Small intestine (tissue), 7 donors: ENCODE results near the gene GPN1. TPM values are rescaled to one million over a fixed set of nuclear protein-coding genes. Genes with fewer than 3 reads are reported as not detected.
"Not testable (repeated sequence)": the region's sequence is repeated elsewhere in the genome, so short reads cannot be mapped to it uniquely, and the experiment has no call there.

Experiments used
- DNase-seq, 2 donors: peaks; one replicate each; pipeline versions ENCODE4 v3.0.0 to v3.0.0-alpha.2; 2013
- FAIRE-seq: peaks from 2 replicates; lab custom pipeline; 2012; peaks lifted over from hg19 to GRCh38; lab: Jason Lieb, UNC
- H3K27ac ChIP-seq, 3 donors: one replicate each; pipeline ENCODE4 v1.5.1; 2013; ENCODE audit warnings: low read length in 2 of 3, mild to moderate bottlenecking in 2 of 3, control low read depth in 1 of 3, inconsistent platforms in 1 of 3, low read depth in 1 of 3, moderate library complexity in 1 of 3
- H3K27me3 ChIP-seq, 3 donors: one replicate each; pipeline ENCODE4 v1.6.1; 2013; ENCODE audit warnings: low read length in 3 of 3, inconsistent platforms in 1 of 3; ENCODE audit not compliant: control insufficient read depth in 3 of 3, insufficient read depth in 3 of 3
- H3K36me3 ChIP-seq, 3 donors: one replicate each; pipeline ENCODE4 v1.6.1; 2013; ENCODE audit warnings: low read length in 3 of 3, inconsistent platforms in 1 of 3, low read depth in 1 of 3, mild to moderate bottlenecking in 1 of 3, moderate library complexity in 1 of 3; ENCODE audit not compliant: control insufficient read depth in 3 of 3, insufficient read depth in 2 of 3
- H3K4me1 ChIP-seq, 3 donors: one replicate each; pipeline ENCODE4 v1.6.1; 2013; ENCODE audit warnings: low read length in 2 of 3, inconsistent platforms in 1 of 3, low read depth in 1 of 3, mild to moderate bottlenecking in 1 of 3, moderate library complexity in 1 of 3; ENCODE audit not compliant: control insufficient read depth in 3 of 3, insufficient read depth in 2 of 3
- H3K4me3 ChIP-seq, 3 donors: one replicate each; pipeline ENCODE4 v1.5.1; 2013; ENCODE audit warnings: low read length in 3 of 3, control low read depth in 1 of 3, inconsistent platforms in 1 of 3, low read depth in 1 of 3, mild to moderate bottlenecking in 1 of 3, moderate library complexity in 1 of 3
- H3K9me3 ChIP-seq, 2 donors: one replicate each; pipeline ENCODE4 v1.6.1; 2013; ENCODE audit warnings: low read depth in 1 of 2, low read length in 1 of 2; ENCODE audit not compliant: control insufficient read depth in 2 of 2, insufficient read depth in 1 of 2
- WGBS, 3 donors: extraction: QIAGEN DNeasy Blood & Tissue Kit; methylation state at CpG; one replicate each; pipeline ENCODE4 v1.1.7; 2013; 5-methylcytosine and 5-hydroxymethylcytosine counted together
- polyA plus RNA-seq, 4 donors: library from polyadenylated mRNA; stranded (reverse) in 3 of 4; unstranded in 1 of 4; fragments of 200-250 nt in 3 of 4; fragments of 120-200 nt in 1 of 4; gene quantifications; one replicate each; pipeline versions ENCODE4 v1.2.1 to v1.2.3, GENCODE V29; 2013
- donor health status: healthy with polysubstance abuse.
- donor health status: control.
- donor health status: control.
- donor health status: Bipolar disorder and iron deficiency.
- donor health status: healthy.

Gene GPN1
- polyA plus RNA-seq, 4 donors = 21.9 to 41.4 (median 33.5) TPM

DNA sequence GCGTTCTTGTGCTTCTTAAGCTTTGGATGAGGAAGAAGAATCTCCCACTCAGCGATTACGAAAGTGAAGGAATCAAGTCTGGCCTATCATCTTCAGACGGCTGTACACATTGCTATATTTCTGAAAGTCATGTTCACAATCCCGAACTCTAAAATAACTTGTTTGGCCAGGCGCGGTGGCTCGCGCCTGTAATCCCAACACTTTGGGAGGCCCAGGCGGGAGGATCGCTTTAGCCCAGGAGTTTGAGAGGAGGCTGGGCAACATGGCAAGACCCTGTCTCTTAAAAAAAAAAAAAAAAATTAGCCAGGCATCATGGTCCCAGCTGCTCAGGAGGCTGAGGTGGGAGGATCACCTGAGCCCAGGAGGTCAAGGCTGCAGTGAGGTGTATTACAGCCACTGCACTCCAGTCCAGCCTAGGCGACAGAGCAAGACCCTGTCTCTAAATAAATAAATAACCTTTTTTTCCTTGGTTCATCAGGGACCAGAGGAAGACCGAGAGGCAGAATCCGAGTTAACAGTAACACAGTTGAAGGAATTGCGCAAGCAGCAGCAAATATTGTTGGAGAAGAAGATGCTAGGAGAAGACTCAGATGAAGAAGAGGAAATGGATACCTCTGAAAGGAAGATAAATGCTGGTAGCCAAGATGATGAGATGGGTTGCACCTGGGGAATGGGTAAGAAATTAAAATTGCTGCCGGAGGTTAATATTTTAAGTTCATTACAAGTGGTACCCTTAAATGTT is 35.9 kb downstream of the GPN1 start:
- H3K27me3 ChIP-seq = no peaks in the 10 kb centered on the region
- 81 to 86% (median 85%) methylated on average over 16 of the region's 16 CpGs for whole genome bisulfite sequencing, 3 donors
- H3K4me3 ChIP-seq = peak overlapping the region; percentile 73 to 95 (median 91)
- DNase-seq (no peak), FAIRE-seq (no peak)
- H3K27ac ChIP-seq = no peak overlapping the region
- H3K9me3 ChIP-seq = no peaks in the 10 kb centered on the region
- H3K36me3 ChIP-seq = peaks cover 3 to 15% (median 11%) of the 10 kb centered on the region in 3 donors
- H3K4me1 ChIP-seq = peaks cover 10 to 12% (median 12%) of the 10 kb centered on the region in 3 donors

DNA sequence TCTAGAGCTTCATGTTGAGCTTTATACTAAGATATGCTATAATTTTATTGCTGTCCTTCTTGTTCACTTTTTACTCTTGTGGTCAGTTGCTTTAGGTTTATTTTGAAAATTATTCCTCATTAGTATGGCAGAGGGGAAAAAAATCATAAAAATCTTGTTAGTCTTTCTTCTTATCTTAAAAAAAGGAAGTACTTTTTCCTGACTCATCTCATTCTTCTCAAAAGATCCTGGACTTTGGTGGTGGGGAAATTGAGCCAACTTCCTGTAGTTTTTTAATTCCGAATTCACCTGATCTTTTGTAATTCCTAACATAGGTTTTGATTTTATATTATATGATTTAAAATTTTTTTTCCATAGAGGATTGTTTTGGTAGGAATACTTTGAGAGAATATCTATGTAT is 38.6 kb downstream of the GPN1 start:
- no peaks in the 10 kb centered on the region for H3K9me3 ChIP-seq
- no peak for DNase-seq
- WGBS, 3 donors = 54 to 86% (median 72%) methylated on average over 1 of the region's 1 CpG
- H3K27me3 ChIP-seq = no peaks in the 10 kb centered on the region
- H3K36me3 ChIP-seq = peaks cover 3 to 18% (median 5%) of the 10 kb centered on the region in 3 donors
- FAIRE-seq = no peak
- H3K4me1 ChIP-seq = peaks cover 7 to 10% (median 9%) of the 10 kb centered on the region in 3 donors
- no peak overlapping the region for H3K4me3 ChIP-seq
- H3K27ac ChIP-seq = no peak overlapping the region

DNA sequence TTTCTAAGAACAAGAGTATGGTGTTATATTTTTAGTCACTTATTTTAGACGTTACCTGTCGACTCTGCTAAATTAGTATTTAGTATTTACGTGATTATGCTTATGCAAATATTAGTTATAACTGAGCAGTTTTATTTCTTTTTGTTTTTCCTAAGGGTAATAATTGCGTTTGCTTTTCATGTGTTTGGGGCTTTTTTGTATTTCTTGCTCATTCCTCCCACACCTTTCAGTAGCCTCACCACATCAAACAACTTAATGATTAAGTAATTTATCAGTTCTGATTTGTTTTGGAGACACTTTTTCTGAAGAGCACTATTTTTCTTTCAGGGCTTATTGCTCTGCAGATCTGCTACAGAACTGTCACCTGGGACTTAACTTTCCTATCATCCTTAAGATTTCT is 42.4 kb downstream of the GPN1 start:
- FAIRE-seq = no peak
- WGBS, 3 donors = 85 to 93% (median 90%) methylated on average over 4 of the region's 4 CpGs
- no peak for DNase-seq
- no peaks in the 10 kb centered on the region for H3K27me3 ChIP-seq
- H3K4me1 ChIP-seq = no peaks in the 10 kb centered on the region
- H3K27ac ChIP-seq = no peak overlapping the region
- peaks cover 3 to 21% (median 10%) of the 10 kb centered on the region in 3 donors for H3K36me3 ChIP-seq
- no peaks in the 10 kb centered on the region for H3K9me3 ChIP-seq
- no peak overlapping the region for H3K4me3 ChIP-seq

DNA sequence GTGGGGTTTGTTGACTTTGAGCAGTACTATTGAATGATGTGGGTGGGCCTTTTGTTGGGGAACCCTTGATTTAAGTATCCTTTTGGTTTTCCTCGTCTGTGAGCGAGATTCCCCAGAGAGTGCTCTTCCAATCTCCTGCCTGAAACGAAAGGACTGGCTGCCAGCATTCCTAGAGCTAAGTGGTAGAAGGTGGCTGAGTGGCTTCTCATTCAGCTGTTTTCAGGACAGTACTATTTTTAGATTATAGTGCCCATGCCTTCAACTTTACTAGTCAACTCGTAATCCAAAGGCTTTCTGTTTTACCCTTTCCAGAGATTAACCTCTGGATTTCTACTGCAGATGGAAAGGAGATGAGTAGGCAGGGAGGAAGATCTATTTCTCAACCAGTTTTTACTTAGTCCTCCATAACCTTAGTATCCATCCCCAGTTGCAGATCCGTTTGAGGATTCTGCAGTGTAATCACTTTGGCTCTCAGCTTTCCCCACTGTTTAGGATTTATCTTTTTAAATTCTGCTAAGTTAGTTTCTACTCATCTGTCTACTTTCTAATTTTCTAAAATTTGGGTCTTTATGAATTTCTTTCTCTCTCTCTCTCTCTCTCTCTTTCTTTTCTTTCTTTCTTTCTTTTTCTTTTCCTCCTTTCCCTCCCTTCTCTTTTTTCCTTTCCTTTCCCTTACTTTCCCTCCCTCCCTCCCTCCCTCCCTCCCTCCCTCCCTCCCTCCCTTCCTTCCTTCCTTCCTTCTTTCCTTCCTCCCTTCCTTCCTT is 44.1 kb downstream of the GPN1 start:
- no peak for FAIRE-seq
- Histone ChIP-seq H3K27ac (no peak overlapping the region), H3K4me3 (no peak overlapping the region), H3K36me3 (peaks cover 6 to 28% (median 14%) of the 10 kb centered on the region in 3 donors), H3K27me3 (no peaks in the 10 kb centered on the region), H3K9me3 (no peaks in the 10 kb centered on the region), H3K4me1 (no peaks in the 10 kb centered on the region)
- 84 to 93% (median 85%) methylated on average over 5 of the region's 5 CpGs for WGBS, 3 donors
- DNase-seq = no peak

DNA sequence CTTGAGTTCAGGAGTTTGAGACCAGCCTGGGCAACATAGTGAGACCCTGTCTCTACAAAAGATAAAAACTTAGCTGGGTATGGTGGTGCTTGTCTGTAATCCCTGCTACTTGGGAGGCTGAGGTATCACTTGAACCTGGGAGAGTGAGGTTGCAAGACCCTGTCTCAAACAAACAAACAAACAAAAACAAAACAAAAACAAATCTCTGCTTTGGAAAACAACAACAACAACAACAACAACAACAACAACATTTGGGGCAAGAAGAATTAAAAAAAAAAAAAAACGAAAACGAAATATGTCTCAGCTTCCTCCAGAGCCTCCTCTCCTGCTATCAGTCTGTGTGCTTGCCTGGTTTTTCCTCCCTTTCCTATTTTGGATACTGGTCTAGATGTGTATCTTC is 51.7 kb downstream of the GPN1 start:
- 89 to 92% (median 90%) methylated on average over 2 of the region's 2 CpGs for WGBS, 3 donors
- no peak overlapping the region for H3K27ac ChIP-seq

DNA sequence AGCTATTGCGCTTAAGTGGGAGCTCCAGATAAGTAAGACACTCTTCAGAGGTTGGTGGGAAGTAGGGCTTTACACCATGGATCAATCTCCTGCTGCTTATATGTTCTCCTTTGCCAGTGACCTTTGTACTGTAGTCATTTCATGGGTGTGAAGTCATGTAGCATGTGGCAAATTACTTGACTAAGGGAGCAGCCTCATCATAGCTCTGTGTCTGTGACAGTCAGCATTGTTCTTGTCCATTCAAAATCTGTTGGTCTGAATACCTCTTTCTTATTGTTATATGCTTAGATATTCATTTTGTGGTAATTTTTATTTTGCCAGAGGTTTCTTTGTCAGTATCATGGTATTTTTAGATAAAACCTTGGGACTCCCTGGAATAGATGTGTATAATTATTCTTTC is 53.0 kb downstream of the GPN1 start:
- Histone ChIP-seq H3K27ac (peak overlapping the region in 2 of 3 donors; percentile 3 to 73), H3K27me3 (no peaks in the 10 kb centered on the region), H3K4me3 (no peak overlapping the region), H3K4me1 (peaks cover 0 to 8% (median 3%) of the 10 kb centered on the region in 3 donors), H3K9me3 (no peaks in the 10 kb centered on the region), H3K36me3 (peaks cover 14 to 27% (median 23%) of the 10 kb centered on the region in 3 donors)
- FAIRE-seq = no peak
- 48 to 71% (median 52%) methylated on average over 1 of the region's 1 CpG for WGBS, 3 donors
- peak; percentile 88 to 90 for DNase-seq

More for the DNA sequence above, 51.7 kb downstream of the GPN1 start:
- no peaks in the 10 kb centered on the region for H3K9me3 ChIP-seq
- no peaks in the 10 kb centered on the region for H3K27me3 ChIP-seq
- no peak overlapping the region for H3K4me3 ChIP-seq
- DNase-seq (no peak), FAIRE-seq (no peak)
- peaks cover 13 to 28% (median 21%) of the 10 kb centered on the region in 3 donors for H3K36me3 ChIP-seq
- peaks cover 0 to 8% (median 3%) of the 10 kb centered on the region in 3 donors for H3K4me1 ChIP-seq

DNA sequence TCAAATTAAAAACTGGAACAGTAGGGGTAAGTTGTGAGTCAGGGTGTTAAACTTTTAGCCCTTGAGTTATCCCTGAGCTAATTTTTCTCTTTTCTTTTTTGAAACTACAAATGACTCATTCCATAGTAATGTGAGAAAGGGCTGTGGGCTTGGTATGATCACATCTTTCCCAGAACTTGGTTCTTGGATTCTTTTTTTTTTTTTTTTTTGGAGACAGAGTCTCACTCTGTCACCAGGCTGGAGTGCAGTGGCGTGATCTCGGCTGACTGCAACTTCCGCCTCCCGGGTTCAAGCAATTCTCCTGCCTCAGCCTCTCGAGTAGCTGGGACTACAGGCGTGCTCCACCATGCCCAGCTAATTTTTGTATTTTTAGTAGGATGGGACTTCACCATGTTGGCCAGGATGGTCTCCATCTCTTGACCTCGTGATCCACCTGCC is 53.5 kb downstream of the GPN1 start:
- DNase-seq, H3K27me3 ChIP-seq, H3K4me1 ChIP-seq, FAIRE-seq, H3K9me3 ChIP-seq, H3K4me3 ChIP-seq: not testable (repeated sequence)
- Histone ChIP-seq H3K27ac (peak overlapping the region in 1 of 3 donors; percentile 73), H3K36me3 (peaks cover 15 to 30% (median 25%) of the 10 kb centered on the region in 3 donors)
- 86 to 92% (median 91%) methylated on average over 7 of the region's 7 CpGs for WGBS, 3 donors

DNA sequence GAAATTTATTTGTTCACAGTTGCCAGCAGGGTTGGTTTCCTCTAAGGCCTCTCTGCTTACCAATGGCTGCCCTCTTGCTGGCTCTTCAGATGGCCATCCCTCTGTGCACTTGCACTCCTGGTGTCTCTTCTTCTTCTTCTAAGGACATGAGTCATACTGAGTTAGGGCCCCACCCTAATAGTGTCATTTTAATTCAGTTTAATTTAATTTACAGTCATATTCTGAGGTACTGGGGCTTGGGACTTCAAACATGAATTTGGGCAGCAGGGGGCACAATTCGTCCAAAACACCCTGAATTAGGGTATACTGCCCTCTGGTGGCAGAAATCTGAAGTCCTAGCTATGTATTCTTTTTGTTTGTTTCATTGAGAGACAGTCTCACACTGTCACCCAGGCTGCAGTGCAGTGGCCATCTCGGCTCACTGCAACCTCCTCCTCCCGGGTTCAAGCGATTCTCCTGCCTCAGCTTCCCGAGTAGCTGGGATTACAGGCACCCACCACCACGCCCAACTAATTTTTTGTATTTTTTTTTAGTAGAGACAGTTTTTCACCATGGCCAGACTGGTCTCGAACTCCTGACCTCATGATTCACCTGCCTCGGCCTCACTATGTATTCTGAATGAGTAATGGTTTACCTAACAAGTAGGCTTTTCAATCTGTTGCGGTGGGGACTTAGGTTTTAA is 54.7 kb downstream of the GPN1 start:
- 32 to 40% (median 33%) methylated on average over 9 of the region's 9 CpGs for WGBS, 3 donors
- peaks cover 13 to 31% (median 22%) of the 10 kb centered on the region in 3 donors for H3K36me3 ChIP-seq
- DNase-seq (peak; percentile 90 to 93), FAIRE-seq (no peak)
- H3K4me1 ChIP-seq = peaks cover 0 to 8% (median 3%) of the 10 kb centered on the region in 3 donors
- H3K9me3 ChIP-seq = no peaks in the 10 kb centered on the region
- H3K4me3 ChIP-seq = no peak overlapping the region
- no peaks in the 10 kb centered on the region for H3K27me3 ChIP-seq
- no peak overlapping the region for H3K27ac ChIP-seq
